Measurements from ENCODE around the gene DDX10. TPM values are rescaled to one million over a fixed set of nuclear protein-coding genes. Genes with fewer than 3 reads are reported as not detected.

Gene DDX10
- polyA plus RNA-seq, 1 of the 3 experiments (the other 2 are of a cell fraction): 35.8 TPM

DNA sequence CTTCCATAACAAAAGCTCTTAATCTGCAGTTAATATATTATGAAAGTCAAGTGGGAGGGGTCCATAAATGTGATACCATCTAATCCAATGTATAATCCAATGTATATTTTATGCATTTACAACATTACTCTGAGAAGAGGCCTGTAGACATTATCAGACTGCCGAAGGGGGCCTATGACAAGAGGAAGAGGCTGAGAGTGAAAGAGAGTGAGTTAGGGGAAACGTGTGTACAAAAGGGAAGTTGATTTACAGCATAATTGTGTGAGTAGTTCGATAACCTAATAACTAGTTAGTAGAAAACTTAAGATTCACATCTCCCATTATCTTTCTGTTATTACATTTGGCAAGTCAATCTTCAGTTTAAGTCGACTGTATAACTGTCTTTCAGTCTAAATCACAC, 86.6 kb downstream of the DDX10 start:
- 92% methylated on average over 4 of the region's 4 CpGs for WGBS (ENCODE audit: low lambda C conversion rate)
- ChIA-PET POLR2A (no interaction called here), CTCF (no interaction called here)
- Histone ChIP-seq H3K27me3 (ENCODE audit: insufficient read depth) (no peaks in the 10 kb centered on the region), H3F3A (replicated peaks; ENCODE audit: insufficient read depth) (no peaks in the 10 kb centered on the region), H3K9me2 (no peaks in the 10 kb centered on the region), H3K4me3 (ENCODE audit: low read depth in 2 of 2, low read length in 1 of 2) (no peak overlapping the region), H3K4me2 (no peak overlapping the region), H3K4me1 (ENCODE audit: control insufficient read depth in 1 of 2, insufficient read depth in 2 of 2, low read depth in 1 of 2, low read length in 1 of 2) (peaks cover 0 to 4% of the 10 kb centered on the region in 2 experiments; a peak in 2 of 4 replicates), H3K27ac (ENCODE audit: low read depth in 2 of 2, low read length in 1 of 2) (no peak overlapping the region), H3K9ac (no peak overlapping the region), H2AFZ (ENCODE audit: low read depth) (no peak overlapping the region), H4K20me1 (ENCODE audit: insufficient read depth) (no peaks in the 10 kb centered on the region), H3K36me3 (replicated peaks in 1 of 2; ENCODE audit: control insufficient read depth in 1 of 2, insufficient read depth in 2 of 2, low read length in 1 of 2) (peaks cover 0 to 6% of the 10 kb centered on the region in 2 experiments), H3K79me2 (ENCODE audit: insufficient read depth) (peaks cover 22% of the 10 kb centered on the region), H3K9me3 (no peaks in the 10 kb centered on the region)
- no peak for TF ChIP-seq SIN3A (IDR thresholded peaks at IDR 0.05; ENCODE audit: borderline replicate concordance, low read depth, low read length)
- TF ChIP-seq SMC3 (IDR thresholded peaks at IDR 0.05; ENCODE audit: low read depth, low read length): no peak
- DNase-seq: no peak

DNA sequence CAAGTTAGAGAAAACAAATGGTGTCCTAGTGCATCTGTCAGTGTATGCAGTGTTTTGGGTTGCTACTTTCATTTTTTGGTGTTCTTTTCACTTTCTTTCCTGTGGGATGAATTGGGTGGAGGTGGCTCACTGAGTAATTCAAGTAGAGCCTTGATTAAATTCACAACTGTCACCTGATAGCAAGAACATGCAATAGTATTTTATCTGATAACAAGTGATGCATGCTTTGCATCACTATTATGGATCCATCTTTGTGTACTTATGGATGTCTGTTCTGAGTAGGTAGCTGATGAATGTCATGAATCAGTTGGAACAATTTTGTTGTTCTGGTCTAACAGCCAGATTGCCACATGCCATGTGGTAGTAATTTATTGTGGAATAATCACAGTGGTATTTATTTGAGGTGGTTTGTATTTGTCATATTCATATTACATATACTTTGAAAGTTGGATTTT, 87.5 kb downstream of the DDX10 start:
- H3K27ac ChIP-seq (ENCODE audit: low read depth in 2 of 2, low read length in 1 of 2): no peak overlapping the region
- H3K4me2 ChIP-seq: no peak overlapping the region
- H3F3A ChIP-seq (replicated peaks; ENCODE audit: insufficient read depth): no peaks in the 10 kb centered on the region
- no peaks in the 10 kb centered on the region for H3K9me3 ChIP-seq
- no peak overlapping the region for H2AFZ ChIP-seq (ENCODE audit: low read depth)
- DNase-seq: no peak
- no peaks in the 10 kb centered on the region for H4K20me1 ChIP-seq (ENCODE audit: insufficient read depth)
- H3K9me2 ChIP-seq: no peaks in the 10 kb centered on the region
- H3K9ac ChIP-seq: no peak overlapping the region
- ChIA-PET POLR2A (no interaction called here), CTCF (no interaction called here)
- peaks cover 14% of the 10 kb centered on the region for H3K79me2 ChIP-seq (ENCODE audit: insufficient read depth)
- no peaks in the 10 kb centered on the region for H3K27me3 ChIP-seq (ENCODE audit: insufficient read depth)
- H3K4me1 ChIP-seq (ENCODE audit: control insufficient read depth in 1 of 2, insufficient read depth in 2 of 2, low read depth in 1 of 2, low read length in 1 of 2): peaks cover 0 to 4% of the 10 kb centered on the region in 2 experiments; a peak in 3 of 4 replicates
- H3K4me3 ChIP-seq (ENCODE audit: low read depth in 2 of 2, low read length in 1 of 2): no peak overlapping the region
- H3K36me3 ChIP-seq (replicated peaks in 1 of 2; ENCODE audit: control insufficient read depth in 1 of 2, insufficient read depth in 2 of 2, low read length in 1 of 2): peaks cover 0 to 6% of the 10 kb centered on the region in 2 experiments
- no peak for TF ChIP-seq POLR2AphosphoS5 (IDR thresholded peaks at IDR 0.05; ENCODE audit: low read depth, low read length)
- TF ChIP-seq, protein P1, sequence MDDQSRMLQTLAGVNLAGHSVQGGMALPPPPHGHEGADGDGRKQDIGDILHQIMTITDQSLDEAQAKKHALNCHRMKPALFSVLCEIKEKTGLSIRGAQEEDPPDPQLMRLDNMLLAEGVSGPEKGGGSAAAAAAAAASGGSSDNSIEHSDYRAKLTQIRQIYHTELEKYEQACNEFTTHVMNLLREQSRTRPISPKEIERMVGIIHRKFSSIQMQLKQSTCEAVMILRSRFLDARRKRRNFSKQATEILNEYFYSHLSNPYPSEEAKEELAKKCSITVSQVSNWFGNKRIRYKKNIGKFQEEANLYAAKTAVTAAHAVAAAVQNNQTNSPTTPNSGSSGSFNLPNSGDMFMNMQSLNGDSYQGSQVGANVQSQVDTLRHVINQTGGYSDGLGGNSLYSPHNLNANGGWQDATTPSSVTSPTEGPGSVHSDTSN (IDR thresholded peaks at IDR 0.05): no peak; the same call in 1 of the 2 replicates
- TF ChIP-seq, protein P2, sequence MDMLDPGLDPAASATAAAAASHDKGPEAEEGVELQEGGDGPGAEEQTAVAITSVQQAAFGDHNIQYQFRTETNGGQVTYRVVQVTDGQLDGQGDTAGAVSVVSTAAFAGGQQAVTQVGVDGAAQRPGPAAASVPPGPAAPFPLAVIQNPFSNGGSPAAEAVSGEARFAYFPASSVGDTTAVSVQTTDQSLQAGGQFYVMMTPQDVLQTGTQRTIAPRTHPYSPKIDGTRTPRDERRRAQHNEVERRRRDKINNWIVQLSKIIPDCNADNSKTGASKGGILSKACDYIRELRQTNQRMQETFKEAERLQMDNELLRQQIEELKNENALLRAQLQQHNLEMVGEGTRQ (IDR thresholded peaks at IDR 0.05; ENCODE audit: borderline replicate concordance, low read depth, low read length): no peak
- no peak for TF ChIP-seq FOSL2 (IDR thresholded peaks at IDR 0.05; ENCODE audit: borderline replicate concordance, low read depth)
- TF ChIP-seq TEAD4 (IDR thresholded peaks at IDR 0.05; ENCODE audit: borderline replicate concordance, insufficient read depth): no peak
- TF ChIP-seq, protein P3, sequence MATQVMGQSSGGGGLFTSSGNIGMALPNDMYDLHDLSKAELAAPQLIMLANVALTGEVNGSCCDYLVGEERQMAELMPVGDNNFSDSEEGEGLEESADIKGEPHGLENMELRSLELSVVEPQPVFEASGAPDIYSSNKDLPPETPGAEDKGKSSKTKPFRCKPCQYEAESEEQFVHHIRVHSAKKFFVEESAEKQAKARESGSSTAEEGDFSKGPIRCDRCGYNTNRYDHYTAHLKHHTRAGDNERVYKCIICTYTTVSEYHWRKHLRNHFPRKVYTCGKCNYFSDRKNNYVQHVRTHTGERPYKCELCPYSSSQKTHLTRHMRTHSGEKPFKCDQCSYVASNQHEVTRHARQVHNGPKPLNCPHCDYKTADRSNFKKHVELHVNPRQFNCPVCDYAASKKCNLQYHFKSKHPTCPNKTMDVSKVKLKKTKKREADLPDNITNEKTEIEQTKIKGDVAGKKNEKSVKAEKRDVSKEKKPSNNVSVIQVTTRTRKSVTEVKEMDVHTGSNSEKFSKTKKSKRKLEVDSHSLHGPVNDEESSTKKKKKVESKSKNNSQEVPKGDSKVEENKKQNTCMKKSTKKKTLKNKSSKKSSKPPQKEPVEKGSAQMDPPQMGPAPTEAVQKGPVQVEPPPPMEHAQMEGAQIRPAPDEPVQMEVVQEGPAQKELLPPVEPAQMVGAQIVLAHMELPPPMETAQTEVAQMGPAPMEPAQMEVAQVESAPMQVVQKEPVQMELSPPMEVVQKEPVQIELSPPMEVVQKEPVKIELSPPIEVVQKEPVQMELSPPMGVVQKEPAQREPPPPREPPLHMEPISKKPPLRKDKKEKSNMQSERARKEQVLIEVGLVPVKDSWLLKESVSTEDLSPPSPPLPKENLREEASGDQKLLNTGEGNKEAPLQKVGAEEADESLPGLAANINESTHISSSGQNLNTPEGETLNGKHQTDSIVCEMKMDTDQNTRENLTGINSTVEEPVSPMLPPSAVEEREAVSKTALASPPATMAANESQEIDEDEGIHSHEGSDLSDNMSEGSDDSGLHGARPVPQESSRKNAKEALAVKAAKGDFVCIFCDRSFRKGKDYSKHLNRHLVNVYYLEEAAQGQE (IDR thresholded peaks at IDR 0.05; ENCODE audit: low read depth, low read length): no peak
- TF ChIP-seq, protein P4, sequence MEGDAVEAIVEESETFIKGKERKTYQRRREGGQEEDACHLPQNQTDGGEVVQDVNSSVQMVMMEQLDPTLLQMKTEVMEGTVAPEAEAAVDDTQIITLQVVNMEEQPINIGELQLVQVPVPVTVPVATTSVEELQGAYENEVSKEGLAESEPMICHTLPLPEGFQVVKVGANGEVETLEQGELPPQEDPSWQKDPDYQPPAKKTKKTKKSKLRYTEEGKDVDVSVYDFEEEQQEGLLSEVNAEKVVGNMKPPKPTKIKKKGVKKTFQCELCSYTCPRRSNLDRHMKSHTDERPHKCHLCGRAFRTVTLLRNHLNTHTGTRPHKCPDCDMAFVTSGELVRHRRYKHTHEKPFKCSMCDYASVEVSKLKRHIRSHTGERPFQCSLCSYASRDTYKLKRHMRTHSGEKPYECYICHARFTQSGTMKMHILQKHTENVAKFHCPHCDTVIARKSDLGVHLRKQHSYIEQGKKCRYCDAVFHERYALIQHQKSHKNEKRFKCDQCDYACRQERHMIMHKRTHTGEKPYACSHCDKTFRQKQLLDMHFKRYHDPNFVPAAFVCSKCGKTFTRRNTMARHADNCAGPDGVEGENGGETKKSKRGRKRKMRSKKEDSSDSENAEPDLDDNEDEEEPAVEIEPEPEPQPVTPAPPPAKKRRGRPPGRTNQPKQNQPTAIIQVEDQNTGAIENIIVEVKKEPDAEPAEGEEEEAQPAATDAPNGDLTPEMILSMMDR (IDR thresholded peaks at IDR 0.05): no peak
- no peak for TF ChIP-seq RXRA (IDR thresholded peaks at IDR 0.05; ENCODE audit: borderline replicate concordance, low read depth)
- no peak for TF ChIP-seq YY1 (IDR thresholded peaks at IDR 0.05; ENCODE audit: low read depth)
- no peak for TF ChIP-seq FOXJ3 (CRISPR knock-in tag; IDR thresholded peaks at IDR 0.05)
- TF ChIP-seq, protein P5, sequence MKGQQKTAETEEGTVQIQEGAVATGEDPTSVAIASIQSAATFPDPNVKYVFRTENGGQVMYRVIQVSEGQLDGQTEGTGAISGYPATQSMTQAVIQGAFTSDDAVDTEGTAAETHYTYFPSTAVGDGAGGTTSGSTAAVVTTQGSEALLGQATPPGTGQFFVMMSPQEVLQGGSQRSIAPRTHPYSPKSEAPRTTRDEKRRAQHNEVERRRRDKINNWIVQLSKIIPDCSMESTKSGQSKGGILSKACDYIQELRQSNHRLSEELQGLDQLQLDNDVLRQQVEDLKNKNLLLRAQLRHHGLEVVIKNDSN (IDR thresholded peaks at IDR 0.05; ENCODE audit: borderline replicate concordance, low read depth): no peak
- no peak for TF ChIP-seq ELF1 (IDR thresholded peaks at IDR 0.05)
- no peak for TF ChIP-seq GATA2 (CRISPR knock-in tag; IDR thresholded peaks at IDR 0.05)
- TF ChIP-seq SIN3A (IDR thresholded peaks at IDR 0.05; ENCODE audit: borderline replicate concordance, low read depth, low read length): no peak
- no peak for TF ChIP-seq NFIC (IDR thresholded peaks at IDR 0.05; ENCODE audit: borderline replicate concordance)
- TF ChIP-seq RCOR1 (IDR thresholded peaks at IDR 0.05; ENCODE audit: low read length): no peak

Data from SK-N-SH (cell line).